PC-3 (cell line): ENCODE measurements around the gene DISP3. TPM values are rescaled to one million over a fixed set of nuclear protein-coding genes. Genes with fewer than 3 reads are reported as not detected.

Experiments used
- ATAC-seq: fragments of 200-7000 bp; cut with Tn5 transposase; 2 replicates; pipeline ENCODE4 v1.9.1; 2020; ENCODE audit warnings: mild to moderate bottlenecking, moderate library complexity
- Bru-seq: library from RNA; stranded (reverse); fragments of 400-500 nt; gene quantifications from one replicate; lab custom pipeline; 2021; lab: Mats Ljungman, UMichigan
- BruChase-seq, 2 experiments: library from RNA; stranded (reverse); fragments of 400-500 nt; gene quantifications; one replicate each; lab custom pipeline; 2021; lab: Mats Ljungman, UMichigan
- BruUV-seq: library from RNA; stranded (reverse); fragments of 400-500 nt; replicated peaks from 2 replicates; lab custom pipeline; 2021; lab: Mats Ljungman, UMichigan
- CTCF ChIA-PET: fragments of 300-600 bp; sonication (Branson Sonifier 250); formaldehyde crosslinking; loops from one replicate; lab custom pipeline; 2022; ENCODE audit warnings: antibody characterized with exemption; lab: Charles Lee
- POLR2A ChIA-PET: fragments of 300-600 bp; sonication (Branson Sonifier 250); formaldehyde crosslinking; loops from one replicate; lab custom pipeline; 2022; ENCODE audit warnings: antibody characterized with exemption; ENCODE audit not compliant: unreplicated experiment; lab: Charles Lee
- DNase-seq: peaks from one replicate; pipeline ENCODE4 v3.0.0-alpha.2; 2015
- H2AFZ ChIP-seq: fragments of 300-600 bp; sonication (generic); 2 replicates; pipeline ENCODE4 v1.6.0; 2016; ENCODE audit warnings: antibody characterized with exemption, low read length
- H3F3A ChIP-seq: fragments of 300-600 bp; sonication (generic); one replicate; pipeline ENCODE4 v1.6.0; 2017; ENCODE audit warnings: antibody characterized with exemption, low read length, control low read depth, mild to moderate bottlenecking; ENCODE audit not compliant: unreplicated experiment
- H3K27ac ChIP-seq: fragments of 300-600 bp; sonication (generic); 2 replicates; pipeline ENCODE4 v1.5.1; 2016; ENCODE audit warnings: mild to moderate bottlenecking, low read length
- H3K27me3 ChIP-seq: fragments of 300-600 bp; sonication (generic); 2 replicates; pipeline ENCODE4 v1.6.1; 2016; ENCODE audit warnings: low read length, mixed read lengths
- H3K36me3 ChIP-seq: fragments of 300-600 bp; sonication (generic); 2 replicates; pipeline ENCODE4 v1.6.1; 2016; ENCODE audit warnings: low read depth, mixed run types, low read length, mixed read lengths
- H3K4me1 ChIP-seq: fragments of 300-600 bp; sonication (generic); 2 replicates; pipeline ENCODE4 v1.5.1; 2016; ENCODE audit warnings: low read length; ENCODE audit not compliant: insufficient read depth
- H3K4me2 ChIP-seq: fragments of 300-600 bp; sonication (generic); 2 replicates; pipeline ENCODE4 v1.6.0; 2016; ENCODE audit warnings: low read length
- H3K4me3 ChIP-seq: fragments of 300-600 bp; sonication (generic); 2 replicates; pipeline ENCODE4 v1.5.1; 2016; ENCODE audit warnings: mild to moderate bottlenecking, low read length, mixed read lengths
- H3K79me2 ChIP-seq: fragments of 300-600 bp; sonication (generic); 2 replicates; pipeline ENCODE4 v1.6.1; 2017; ENCODE audit warnings: low read length, mixed read lengths
- H3K9ac ChIP-seq: fragments of 300-600 bp; sonication (generic); 2 replicates; pipeline ENCODE4 v1.6.0; 2016; ENCODE audit warnings: mild to moderate bottlenecking, low read length
- H3K9me2 ChIP-seq: fragments of 300-600 bp; sonication (generic); replicated peaks from 2 replicates; pipeline ENCODE4 v1.6.1; 2016; ENCODE audit warnings: mixed run types, low read length, mixed read lengths
- H3K9me3 ChIP-seq: fragments of 300-600 bp; sonication (generic); 2 replicates; pipeline ENCODE4 v1.6.1; 2016; ENCODE audit warnings: low read length, mixed read lengths
- H4K20me1 ChIP-seq: fragments of 300-600 bp; sonication (generic); 2 replicates; pipeline ENCODE4 v1.6.1; 2016; ENCODE audit warnings: low read length, mixed read lengths
- CTCF ChIP-seq: fragments of 300-600 bp; sonication (generic); conservative IDR thresholded peaks from 2 replicates; pipeline ENCODE4 v1.5.1; 2017; ENCODE audit warnings: antibody characterized with exemption, low read depth, mild to moderate bottlenecking, low read length
- EZH2 ChIP-seq: fragments of 300-600 bp; sonication (generic); IDR thresholded peaks from one replicate; pipeline ENCODE4 v1.6.1; 2017; ENCODE audit warnings: antibody characterized with exemption, mild to moderate bottlenecking, low read length; ENCODE audit not compliant: unreplicated experiment
- EZH2phosphoT487 ChIP-seq: fragments of 300-600 bp; sonication (generic); IDR thresholded peaks from 2 replicates; pipeline ENCODE4 v1.6.1; 2018; ENCODE audit warnings: mild to moderate bottlenecking, antibody characterized with exemption, low read length, borderline replicate concordance
- intact Hi-C: fragments of 100-400 bp; cut with micrococcal nuclease; formaldehyde crosslinking; loops from 2 replicates; pipeline ENCODE4 v1.9.0; 2023
- long read RNA-seq: library from polyadenylated mRNA; unstranded; transcript quantifications from one replicate; pipeline ENCODE4 v2.0.0, GENCODE V29; 2021; ENCODE audit not compliant: unreplicated experiment
- total RNA-seq: library from RNA; depleted of rRNA; stranded (reverse); fragments of >200 nt; gene quantifications from 2 replicates; pipeline ENCODE4 v1.2.3, GENCODE V29; 2014; rRNA removed

DISP3 gene
- total RNA-seq, result 0.35 and 0.40 TPM in 2 replicates
- percentile 23 among the genes with signal in this experiment for Bru-seq, nascent RNA
- percentile 13 among the genes with signal in this experiment for BruChase-seq, experiment 1, labeled RNA remaining after a 6-hour chase
- BruChase-seq, experiment 2, labeled RNA remaining after a 2-hour chase, result percentile 16 among the genes with signal in this experiment
- long read RNA-seq, partial matches to known transcripts, result 1 of 1 reads
- long read RNA-seq, other reads (novel, unspliced or antisense), result 0 of 1 reads

- Histone ChIP-seq H4K20me1 (no peaks in the 10 kb centered on the region), H3K9me2 (no peaks in the 10 kb centered on the region), H3K9me3 (no peaks in the 10 kb centered on the region), H3K27me3 (peaks cover 34% of the 10 kb centered on the region), H3K36me3 (no peaks in the 10 kb centered on the region), H3K4me1 (peaks cover 6% of the 10 kb centered on the region; the same call in 1 of the 2 replicates), H3K79me2 (no peaks in the 10 kb centered on the region), H3F3A (no peaks in the 10 kb centered on the region), H2AFZ (peak within 1 kb of the TSS; percentile 91), H3K4me2 (peak within 1 kb of the TSS; percentile 97), H3K4me3 (peak within 1 kb of the TSS; percentile 74), H3K9ac (peak within 1 kb of the TSS; percentile 74), H3K27ac (no peak within 1 kb of the TSS)
- intact Hi-C loops, result loop anchor here (2.0 kb wide), 1 partner anchor 164 kb away; no protein-coding TSS in a partner anchor
- BruUV-seq, result no TSS peak
- DNase-seq, result peak; percentile 66
- peak; percentile 60 for TF ChIP-seq CTCF
- TF ChIP-seq EZH2, result no peak
- no peak for TF ChIP-seq EZH2phosphoT487
- POLR2A ChIA-PET, result interaction anchor here (0.7 kb wide), 1 partner anchor 139 kb away, joined by 6 read pairs; no protein-coding TSS in a partner anchor
- CTCF ChIA-PET, result interaction anchor here (0.9 kb wide), 1 partner anchor 60 kb away, joined by 3 read pairs; no protein-coding TSS in a partner anchor
- peak; percentile 88 for ATAC-seq
Measured at GRCh38 chr1:11478571-11479374, at the start of gene DISP3. Gene DISP3 (plus strand): TSS chr1:11479155. CDS start chr1:11500993, 21,838 bp downstream.

GRCh38 chr1:11429226-11429625, 49.7 kb upstream of the DISP3 start:
- Histone ChIP-seq H3K9me2 (no peaks in the 10 kb centered on the region), H3K27me3 (peaks cover 21% of the 10 kb centered on the region), H3K4me3 (no peak overlapping the region), H3K79me2 (no peaks in the 10 kb centered on the region), H3K27ac (no peak overlapping the region), H3K4me2 (no peak overlapping the region), H2AFZ (no peak overlapping the region), H3K9ac (no peak overlapping the region), H4K20me1 (no peaks in the 10 kb centered on the region), H3K9me3 (no peaks in the 10 kb centered on the region), H3K36me3 (no peaks in the 10 kb centered on the region), H3F3A (no peaks in the 10 kb centered on the region), H3K4me1 (no peaks in the 10 kb centered on the region)
- DNase-seq (no peak), ATAC-seq (no peak)
- POLR2A ChIA-PET, result interaction anchor here (0.6 kb wide), 1 partner anchor 543 kb away, joined by 35 read pairs; no protein-coding TSS in a partner anchor
- CTCF ChIA-PET, result no interaction called here
- no TSS peak for BruUV-seq
- TF ChIP-seq EZH2phosphoT487, result no peak
- no peak for TF ChIP-seq CTCF
- no peak for TF ChIP-seq EZH2
- intact Hi-C loops, result no loop called here
